GM19463 (cell line): ENCODE measurements around the gene PTPN13.

Source experiments
- ATAC-seq: cut with Tn5 transposase; IDR thresholded peaks from one replicate; pipeline ENCODE4 v1.9.1; 2021; ENCODE audit warnings: mild to moderate bottlenecking, moderate library complexity; ENCODE audit not compliant: unreplicated experiment

The PTPN13 gene

GRCh38 chr4:86592553-86593249 lies 1.4 kb upstream of the PTPN13 start:
- no peak for ATAC-seq

GRCh38 chr4:86594559-86595425 lies 677 bp downstream of the PTPN13 start:
- no peak for ATAC-seq

- no peak for ATAC-seq
These were observed 1.3 kb downstream of the PTPN13 start for GRCh38 chr4:86595426-86595805.

GRCh38 chr4:86596807-86597206 lies 2.7 kb downstream of the PTPN13 start:
- no peak for ATAC-seq

- no peak for ATAC-seq
These were observed 6.0 kb downstream of the PTPN13 start for GRCh38 chr4:86600007-86600653.

- no peak for ATAC-seq
These were observed 9.3 kb downstream of the PTPN13 start for GRCh38 chr4:86603311-86603885.

GRCh38 chr4:86606809-86607208 lies 12.7 kb downstream of the PTPN13 start:
- ATAC-seq: no peak

GRCh38 chr4:86608757-86609375 lies 14.8 kb downstream of the PTPN13 start:
- ATAC-seq: no peak

GRCh38 chr4:86611757-86612156 lies 17.6 kb downstream of the PTPN13 start:
- ATAC-seq: no peak

- no peak for ATAC-seq
These were observed 19.6 kb downstream of the PTPN13 start for GRCh38 chr4:86613734-86614133.

GRCh38 chr4:86614865-86615264 lies 20.8 kb downstream of the PTPN13 start:
- ATAC-seq: no peak

GRCh38 chr4:86615501-86615900 lies 21.4 kb downstream of the PTPN13 start:
- no peak for ATAC-seq

GRCh38 chr4:86619656-86620055 lies 25.5 kb downstream of the PTPN13 start:
- no peak for ATAC-seq

- ATAC-seq: no peak
These were observed 27.3 kb downstream of the PTPN13 start for GRCh38 chr4:86621435-86621834.

GRCh38 chr4:86626066-86626465 lies 32.0 kb downstream of the PTPN13 start:
- ATAC-seq: no peak

GRCh38 chr4:86627462-86628135 lies 33.5 kb downstream of the PTPN13 start:
- ATAC-seq: no peak

- ATAC-seq: no peak
These were observed 36.5 kb downstream of the PTPN13 start for GRCh38 chr4:86630629-86631028.

GRCh38 chr4:86631166-86631565 lies 37.1 kb downstream of the PTPN13 start:
- no peak for ATAC-seq

- no peak for ATAC-seq
These were observed 39.7 kb downstream of the PTPN13 start for GRCh38 chr4:86633854-86634253.

GRCh38 chr4:86640469-86640868 lies 46.4 kb downstream of the PTPN13 start:
- ATAC-seq: no peak
